Measurements from ENCODE around the gene COPZ2.
"Not testable (repeated sequence)": the region's sequence is repeated elsewhere in the genome, so short reads cannot be mapped to it uniquely, and the experiment has no call there.

The COPZ2 gene

DNA sequence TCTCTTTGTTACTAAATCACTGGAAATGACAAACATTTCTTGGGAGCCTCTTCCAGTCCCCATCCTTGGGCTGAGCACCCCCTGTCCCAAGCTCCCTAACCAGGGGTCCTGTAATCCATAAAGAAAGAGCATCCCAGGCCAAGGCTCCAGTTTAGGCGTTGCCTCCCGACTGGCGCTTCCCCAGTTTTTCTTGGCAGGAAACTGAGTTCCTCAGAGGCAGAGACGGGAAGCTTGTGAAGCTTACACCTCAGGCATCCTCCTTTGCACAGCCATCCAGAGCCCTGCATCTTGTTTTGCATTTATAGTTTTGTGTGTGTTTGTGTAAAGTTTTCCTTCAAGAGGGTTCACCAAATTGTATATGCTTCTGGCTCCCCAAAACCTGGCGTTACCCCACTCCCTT, 7.1 kb downstream of the COPZ2 start:
- DNase-seq (ENCODE audit: low read depth), result no peak

DNA sequence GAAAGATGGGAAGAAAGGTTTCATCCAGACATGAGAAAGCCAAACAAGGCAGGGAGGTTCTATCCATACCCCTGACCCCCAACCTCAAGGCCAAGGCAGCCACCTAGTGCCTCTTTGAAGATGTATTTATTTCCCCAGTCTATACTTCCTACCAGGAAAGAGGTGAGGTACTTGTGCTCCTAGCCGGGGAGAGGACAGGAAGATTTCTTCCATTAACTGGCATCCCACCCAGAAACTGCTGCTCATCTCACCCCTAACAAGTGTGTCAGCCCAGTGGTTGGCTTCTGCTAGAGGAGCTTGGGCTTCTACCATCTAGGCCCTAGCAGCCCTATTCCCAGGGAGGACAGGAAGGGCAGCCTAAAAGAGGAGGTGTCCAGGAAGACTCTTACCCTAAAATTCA, 8.9 kb downstream of the COPZ2 start:
- no peak for DNase-seq (ENCODE audit: low read depth)

DNA sequence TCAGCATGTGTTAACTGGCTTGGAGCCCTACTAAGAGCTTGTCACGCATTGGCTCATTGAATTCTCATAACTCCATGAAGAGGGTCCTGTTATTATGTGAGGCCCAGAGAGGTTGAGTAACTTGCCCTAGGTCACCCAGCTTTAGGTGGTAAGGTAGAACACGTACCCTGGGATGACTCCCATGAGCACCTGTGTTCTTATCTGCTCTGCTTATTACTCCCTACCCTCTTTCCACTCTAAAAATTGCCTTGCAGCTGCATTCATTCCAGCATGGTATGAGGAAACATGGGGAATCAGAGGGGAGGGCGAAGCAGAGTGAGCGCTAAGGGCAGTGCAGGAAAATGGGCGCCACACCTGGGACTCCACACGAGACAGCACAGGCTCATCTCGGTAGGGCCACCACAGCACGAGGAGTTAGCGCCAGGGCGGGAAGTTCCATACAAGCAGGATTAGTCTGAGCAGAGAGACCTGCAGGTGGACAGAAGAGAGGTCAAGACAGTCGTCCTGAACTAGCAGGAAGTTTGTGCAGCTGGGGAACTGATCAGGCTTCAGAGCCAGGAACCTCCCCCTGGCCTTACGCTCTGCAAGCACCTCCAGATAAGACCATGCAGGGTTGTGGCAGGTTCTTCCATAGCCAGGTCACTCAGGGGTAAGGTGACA, 10.1 kb downstream of the COPZ2 start:
- DNase-seq (ENCODE audit: low read depth), result no peak

DNA sequence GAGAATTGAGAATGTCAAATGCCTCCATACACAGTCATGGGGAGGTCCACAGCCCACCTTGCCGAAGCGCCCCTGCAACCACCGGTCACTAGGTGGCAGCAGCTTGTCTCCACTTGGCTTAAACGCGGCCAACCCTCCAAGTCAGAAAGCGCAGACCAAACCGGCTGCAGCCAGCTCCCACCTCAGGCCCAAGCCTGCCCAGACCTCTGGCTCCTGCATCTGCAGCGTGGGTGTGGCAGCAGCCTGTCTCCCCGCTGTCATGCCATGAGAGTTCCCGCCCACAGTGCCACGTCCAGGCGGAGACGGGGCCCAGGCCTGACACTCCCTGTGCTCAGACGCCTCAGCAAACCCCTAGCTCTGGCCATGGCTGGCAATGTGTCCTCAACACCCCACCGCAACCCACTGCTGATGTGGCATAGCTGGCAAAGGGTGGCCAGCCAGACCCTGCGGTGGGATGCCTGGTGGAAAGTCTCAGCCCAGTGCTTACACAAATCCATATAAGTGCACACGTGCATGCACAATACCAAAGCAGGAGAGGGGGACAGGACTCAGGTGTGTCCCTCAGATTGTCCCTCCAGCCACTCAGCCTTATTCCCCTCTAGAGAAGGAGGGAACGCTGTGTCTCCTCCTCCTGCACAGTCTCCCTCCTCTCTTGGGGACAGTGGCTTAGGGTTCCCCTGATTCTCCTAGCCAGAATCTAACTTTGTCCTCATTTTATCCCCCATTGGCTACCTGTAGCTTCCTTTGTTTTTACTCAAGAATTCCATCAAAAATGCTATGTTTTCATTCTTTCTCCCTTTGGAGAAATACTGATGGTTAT, 10.9 kb downstream of the COPZ2 start:
- DNase-seq (ENCODE audit: low read depth), result peak; percentile 92

DNA sequence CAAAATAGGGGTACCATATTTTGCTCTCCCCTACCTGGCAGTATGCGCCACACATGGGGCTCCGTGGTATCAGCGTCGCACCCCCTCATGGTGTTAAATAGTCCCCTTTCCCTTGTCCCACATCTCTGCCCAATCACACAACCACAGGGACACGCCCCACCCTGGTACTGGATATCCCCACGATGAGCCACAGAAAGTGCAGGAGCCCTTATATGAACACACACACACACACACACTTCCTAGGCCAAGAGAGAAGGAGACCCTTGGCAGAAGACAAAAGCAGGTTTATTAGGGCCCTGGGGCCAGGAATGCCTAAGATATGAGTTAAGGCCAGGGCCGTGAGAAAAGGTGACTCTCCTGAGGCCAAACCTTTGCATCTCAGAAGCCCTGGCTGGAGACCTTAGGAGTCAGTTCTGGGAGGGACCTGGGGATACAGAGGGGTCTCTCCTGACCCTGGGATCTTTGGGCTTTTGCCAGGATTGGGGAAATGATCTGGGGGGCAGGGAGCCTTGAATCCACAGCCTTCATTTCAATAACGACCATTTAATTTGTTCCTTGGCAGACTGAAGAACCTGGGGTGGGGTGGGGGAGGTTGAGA, 11.6 kb downstream of the COPZ2 start:
- DNase-seq (ENCODE audit: low read depth), result peak; percentile 77

DNA sequence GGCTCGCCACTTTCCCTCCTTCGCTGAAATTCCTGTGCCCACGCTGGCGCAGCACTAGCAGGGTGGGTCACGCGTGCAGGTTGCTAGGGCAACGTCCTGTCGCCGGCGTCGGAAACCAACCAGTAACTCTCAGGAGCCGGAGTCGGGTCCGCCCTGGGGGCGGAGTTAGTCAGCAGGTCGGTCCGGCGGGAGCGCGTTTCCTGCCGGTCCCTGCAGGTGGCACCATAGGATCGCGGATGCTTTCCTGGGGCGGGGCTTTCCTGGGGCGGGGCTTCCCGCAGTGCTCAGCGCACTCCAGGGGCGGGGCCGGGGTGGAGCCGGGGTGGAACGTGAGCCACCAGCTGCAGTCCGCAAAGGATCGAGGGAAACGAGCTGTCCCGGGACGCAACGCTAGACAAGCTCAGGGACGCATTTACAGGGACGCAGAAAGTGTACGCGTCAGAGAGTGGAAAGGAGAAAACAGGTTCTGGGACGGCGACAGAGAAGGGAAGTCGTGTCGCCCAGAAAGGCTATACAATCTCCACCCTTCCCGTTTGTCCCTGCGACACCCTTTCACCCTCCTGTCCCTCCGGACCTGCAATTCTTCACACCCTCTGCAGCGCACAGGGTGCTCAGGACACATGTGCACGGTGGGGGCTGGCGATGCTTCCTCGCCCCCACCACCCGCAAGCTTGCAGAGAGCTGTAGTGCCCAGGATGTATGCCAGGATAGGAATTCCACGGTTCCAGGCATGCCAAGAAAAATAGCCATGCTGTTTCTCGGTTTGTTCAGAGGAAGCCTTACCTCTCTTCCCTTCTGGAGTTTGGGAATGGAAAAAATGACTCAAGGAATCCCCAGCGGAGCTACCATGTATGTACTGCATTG, 12.3 kb downstream of the COPZ2 start:
- DNase-seq (ENCODE audit: low read depth), result peak; percentile 98

DNA sequence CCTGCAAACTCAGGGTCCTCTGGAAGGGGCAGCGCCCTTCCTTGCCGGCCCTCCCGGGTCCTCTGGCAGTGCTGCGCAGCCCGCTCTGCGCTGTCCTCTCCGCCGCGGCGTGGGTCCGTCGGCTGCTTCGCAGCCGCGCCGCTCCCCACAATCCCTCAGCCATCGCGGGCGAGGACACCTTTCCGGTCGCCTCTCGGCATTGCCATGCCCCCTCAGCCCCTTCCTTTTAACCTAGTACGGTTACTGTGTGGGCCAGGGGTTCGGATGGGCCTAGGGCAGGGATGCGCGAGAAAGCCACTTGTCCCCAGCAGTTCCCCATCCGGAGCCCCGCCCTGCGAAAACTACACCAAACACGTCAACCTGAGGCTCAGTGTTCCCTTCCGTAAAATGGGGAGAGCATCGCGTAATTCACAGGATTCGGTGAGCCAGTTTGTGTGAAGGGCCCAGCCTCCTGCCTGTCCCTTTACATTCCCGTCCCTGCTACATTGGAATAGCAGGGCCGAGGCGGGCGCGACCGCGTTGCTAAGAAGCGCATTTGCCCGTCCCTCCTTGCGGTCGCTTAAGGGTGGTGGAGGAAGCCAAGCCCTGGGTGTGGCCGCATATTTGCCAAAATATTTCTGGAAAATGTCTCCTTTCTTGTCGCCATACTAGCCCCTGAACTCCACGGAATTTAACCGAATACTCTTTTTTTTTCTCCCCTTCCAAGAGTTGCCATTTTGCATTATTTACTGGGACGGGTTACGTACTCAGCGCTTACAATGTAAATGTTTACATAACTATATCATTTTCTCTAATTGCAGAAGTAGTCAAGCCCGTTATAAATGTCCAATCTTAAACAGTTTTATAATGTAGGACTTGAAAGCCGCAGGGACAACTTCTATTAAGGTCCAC, 13.2 kb downstream of the COPZ2 start:
- peak; percentile 74 for DNase-seq (ENCODE audit: low read depth)

DNA sequence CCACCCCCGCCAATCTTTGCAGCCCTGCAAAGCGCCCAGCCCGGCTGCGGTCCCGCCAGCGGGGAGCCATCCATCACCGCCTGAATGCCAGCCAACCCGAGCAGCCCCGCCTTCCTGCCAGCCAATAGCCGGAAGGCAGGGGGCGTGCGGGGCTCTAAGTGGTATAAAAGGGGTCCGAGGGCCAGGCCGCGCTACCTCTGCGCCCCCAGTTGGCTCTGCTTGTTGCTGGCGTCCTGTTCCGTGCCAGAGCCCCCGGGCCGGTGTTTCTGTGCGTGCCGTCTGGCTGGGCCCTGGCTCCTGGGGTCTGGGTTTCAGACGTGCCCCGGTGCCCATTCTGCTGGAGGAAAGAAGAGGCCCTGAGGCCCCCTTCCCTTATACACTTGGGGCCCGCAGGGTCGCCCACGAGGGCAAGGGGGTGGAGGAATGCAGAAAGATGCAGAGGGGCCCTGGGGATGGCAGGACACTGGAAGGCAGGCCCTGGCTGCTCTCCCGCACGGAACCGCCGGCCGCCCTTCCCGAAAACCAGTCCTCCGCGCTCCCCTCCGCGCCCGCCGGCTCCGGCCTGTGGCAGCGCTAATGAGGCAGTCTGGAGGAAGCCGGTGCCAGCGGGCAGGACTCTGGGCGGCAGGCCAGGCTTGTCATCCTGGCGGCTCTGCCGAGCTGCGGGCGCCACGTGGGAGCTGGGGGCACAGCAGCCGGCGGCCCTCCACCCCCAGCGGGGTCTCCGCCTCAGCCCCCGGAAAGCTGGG, 14.0 kb downstream of the COPZ2 start:
- peak; percentile 85 for DNase-seq (ENCODE audit: low read depth)

DNA sequence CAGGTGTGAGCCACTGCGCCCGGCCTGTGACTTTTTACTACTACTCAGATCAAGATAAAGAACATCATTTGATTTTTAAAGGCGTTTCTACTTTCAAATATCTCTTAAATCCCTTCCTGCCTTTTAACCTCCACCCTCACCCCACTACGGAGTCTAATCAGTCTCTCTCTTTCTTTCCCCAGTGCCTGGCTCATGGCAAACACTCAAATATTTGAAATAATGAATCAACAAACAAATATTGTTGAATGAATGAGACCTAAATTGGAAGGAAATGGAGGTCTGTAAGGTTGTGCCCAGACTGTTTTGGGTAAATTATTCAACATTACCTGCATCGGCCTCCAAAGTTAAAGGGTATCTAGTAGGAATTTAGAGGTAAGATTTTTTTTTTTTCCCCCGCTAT, 14.7 kb downstream of the COPZ2 start:
- DNase-seq (ENCODE audit: low read depth), result no peak

DNA sequence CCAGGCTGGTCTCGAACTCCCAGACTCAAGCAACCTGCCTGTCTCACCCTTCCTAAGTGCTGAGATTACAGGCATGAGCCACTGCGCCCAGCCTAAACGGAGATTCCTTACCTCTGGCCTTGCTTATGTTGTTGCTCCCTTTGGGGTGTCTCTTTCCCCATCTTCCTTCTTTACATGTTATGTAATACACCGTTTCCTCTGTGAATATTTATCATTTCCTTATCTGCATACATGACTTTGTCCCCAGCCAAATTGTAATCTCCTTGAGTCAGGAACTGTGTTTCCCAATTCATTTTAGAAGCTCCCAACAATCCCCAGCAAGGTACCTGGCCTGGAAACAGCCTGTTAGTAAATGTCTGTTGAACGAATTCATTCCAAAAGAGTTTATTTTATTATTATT, 15.7 kb downstream of the COPZ2 start:
- DNase-seq (ENCODE audit: low read depth), result no peak

DNA sequence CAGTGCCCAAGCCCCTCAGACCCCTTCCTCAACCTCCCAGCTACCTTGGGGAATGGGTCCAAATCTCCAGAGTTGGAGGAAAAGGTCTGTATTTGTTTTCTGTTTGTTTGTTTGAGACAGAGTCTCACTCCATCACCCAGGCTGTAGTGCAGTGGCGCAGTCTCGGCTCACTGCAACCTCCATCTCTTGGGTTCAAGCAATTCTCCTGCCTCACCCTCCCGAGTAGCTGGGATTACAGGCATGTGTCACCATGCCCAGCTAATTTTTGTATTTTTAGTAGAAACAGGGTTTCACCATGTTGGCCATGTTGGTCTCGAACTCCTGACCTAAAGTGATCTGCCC, 19.8 kb downstream of the COPZ2 start:
- not testable (repeated sequence) for DNase-seq (ENCODE audit: low read depth)

DNA sequence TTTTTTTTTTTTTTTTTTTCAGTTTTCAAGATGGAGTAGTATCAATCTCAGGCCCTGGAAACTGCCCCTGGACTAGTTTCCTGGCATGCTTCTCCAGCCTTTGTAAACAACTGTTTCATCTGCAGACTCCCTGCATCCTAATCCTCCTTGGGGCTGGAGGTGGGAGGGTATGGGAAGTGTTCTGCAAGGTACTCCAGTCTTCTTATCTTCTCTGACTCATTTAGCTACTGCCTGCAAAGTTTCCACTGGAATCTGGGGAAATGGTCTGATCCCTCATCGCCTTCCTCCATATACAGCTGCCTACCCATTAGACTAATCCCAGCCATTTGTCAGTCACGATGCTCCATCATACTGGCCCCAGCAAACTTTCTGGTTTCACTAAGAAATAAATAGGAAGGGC, 21.5 kb downstream of the COPZ2 start:
- DNase-seq (ENCODE audit: low read depth), result peak; percentile 24

DNA sequence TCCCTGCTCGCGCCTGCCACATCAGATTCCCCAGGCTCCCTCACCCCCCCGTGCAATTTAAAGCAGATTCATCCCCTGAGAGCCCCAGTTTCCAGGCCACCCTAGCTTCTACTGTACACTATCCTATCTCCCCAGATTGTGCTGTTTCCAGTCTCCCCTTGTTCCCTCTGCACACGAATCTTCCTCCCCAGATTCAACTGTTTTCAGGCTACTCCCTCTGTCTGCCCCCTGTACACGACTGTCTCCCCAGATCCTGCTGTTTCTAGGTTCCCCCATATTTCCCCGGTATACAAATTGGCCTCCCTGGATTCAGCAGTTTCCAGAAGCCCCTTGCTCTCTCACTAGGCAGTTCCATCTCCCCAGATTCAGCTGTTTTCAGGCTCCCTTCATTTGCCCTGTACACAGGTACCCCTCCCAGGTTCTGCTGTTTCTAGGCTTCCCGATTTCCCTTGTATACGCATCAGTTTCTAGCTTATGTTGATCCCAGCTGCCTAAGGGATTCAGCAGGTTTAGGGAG, 22.9 kb downstream of the COPZ2 start:
- DNase-seq (ENCODE audit: low read depth), result no peak

DNA sequence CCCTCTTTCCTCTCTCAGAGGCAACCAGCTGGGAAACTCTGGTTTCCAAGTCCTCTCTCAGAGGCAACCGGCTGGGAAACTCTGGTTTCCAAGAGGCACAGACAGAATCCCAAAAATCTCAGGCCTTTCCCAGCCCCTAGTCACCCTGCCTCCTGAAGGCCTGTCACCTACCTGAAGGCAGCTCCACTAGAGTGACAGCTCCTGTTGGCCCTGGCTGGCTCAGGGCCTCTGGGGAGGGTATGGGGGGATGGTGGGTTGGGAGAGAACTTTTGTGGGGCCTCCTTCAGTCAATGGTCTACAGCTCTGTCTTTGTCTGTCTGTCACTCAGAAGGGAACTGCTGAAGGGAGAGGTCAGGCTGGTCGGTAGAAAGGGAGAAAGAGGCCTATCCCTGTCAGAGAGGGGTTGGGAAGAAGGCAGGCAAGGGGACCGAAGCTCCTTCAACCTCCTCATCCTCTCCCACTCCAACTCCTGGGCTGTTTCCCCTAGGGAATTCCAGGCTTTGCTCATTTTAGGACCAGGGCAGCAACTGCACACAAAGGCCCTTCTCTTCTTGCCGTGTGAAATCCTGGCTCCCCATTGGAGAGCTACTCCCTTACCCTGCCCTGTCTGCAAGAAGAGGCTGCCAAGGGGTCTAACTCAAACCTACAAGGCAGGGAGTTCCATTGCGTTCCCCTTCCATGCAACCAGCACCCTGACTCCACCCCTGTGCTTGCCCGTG, 23.6 kb downstream of the COPZ2 start:
- DNase-seq (ENCODE audit: low read depth), result no peak

DNA sequence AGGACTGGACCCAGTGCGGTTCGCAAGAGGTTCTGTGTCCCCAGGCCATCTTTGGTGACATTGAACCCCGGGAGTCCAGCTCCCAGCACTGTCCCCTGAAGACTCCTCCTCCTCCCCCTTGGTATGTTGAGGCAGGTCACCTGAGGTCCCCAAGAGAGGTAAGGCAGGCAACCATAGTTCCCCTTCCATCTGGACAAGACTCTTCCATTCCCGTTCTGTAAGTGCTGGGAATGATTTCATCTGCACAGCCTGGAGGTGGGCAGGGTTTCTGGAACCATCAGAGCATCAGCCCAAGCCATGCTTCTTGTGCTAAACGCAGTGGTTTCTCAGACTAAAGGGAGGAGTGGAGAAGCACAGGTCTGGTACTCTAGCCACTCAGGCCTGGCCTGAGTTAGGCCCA, 24.9 kb downstream of the COPZ2 start:
- DNase-seq (ENCODE audit: low read depth), result no peak

DNA sequence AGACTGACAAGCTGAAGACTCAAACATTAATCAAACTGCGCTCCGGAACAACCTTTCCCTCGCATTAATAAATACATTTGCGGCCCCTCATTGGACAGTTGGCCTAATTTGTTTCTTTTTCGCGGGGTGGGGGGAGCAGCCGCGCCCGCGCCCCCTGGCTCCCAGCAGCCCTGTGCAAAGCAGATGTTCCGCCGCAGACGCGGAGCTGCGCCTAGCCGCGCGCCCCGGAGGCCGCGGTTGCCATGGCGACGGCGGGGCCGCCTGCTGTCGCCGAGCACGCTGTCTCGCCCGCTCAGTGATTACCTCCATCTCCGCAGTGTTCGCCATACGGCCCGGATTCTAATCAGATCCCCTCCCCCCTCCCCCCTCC, 25.5 kb downstream of the COPZ2 start:
- DNase-seq (ENCODE audit: low read depth), result peak; percentile 66

DNA sequence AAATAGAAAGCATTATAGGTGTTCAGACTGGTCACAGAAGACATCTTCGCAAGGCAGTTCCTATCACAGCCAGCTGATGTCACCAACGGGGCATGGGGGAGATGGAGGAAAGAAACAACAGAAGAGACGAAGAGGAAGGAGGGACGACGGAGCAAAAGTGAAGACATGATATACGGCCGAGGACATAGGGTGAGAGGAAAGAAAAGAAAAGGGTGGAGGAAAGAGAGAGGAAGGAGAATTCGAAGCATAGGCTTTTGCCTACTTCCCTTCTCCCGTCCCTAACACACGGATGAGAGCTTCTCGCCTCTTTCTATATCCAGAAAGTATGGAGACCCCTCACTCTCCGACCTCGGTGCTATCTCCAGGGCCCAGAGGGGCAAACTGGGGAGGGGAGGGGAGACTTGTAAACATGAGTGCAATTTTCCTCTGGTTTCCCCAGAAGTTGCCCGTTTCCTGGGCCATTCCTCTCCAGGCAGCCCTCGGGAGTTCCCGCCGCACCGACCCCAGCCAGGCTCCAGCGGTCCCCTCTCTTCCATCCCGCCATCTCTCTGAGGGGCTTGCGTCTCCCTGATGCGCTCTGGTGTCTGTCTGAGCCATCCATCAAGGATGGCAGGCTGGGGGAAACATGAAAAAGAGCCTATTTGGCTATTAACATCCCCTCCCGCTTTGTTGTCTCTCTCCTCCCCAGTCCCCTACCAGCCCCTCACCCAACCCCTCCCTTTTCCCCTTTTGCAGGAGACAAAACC, 26.0 kb downstream of the COPZ2 start:
- peak; percentile 77 for DNase-seq (ENCODE audit: low read depth)

DNA sequence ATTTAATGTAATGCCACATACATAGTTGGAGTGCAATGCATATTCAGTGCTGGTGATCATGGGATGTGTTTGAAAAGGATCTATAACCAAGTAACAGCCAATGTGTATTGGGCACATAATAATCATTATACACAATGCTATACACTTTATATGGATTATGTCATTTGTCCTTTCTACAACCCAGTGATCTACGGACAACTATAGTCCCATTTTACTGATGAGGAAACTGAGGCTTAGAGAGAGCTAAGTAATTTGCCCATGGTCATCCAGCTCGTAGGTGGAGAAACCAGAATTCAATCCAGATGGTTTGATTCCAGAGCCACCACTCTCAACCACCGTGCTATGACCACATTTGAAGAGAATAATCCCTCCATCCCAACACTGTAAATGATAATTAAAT, 27.4 kb downstream of the COPZ2 start:
- no peak for DNase-seq (ENCODE audit: low read depth)

All from ELR (cell line).